GM21825 (cell line): Measurements from ENCODE around the gene CALHM3.
"Not testable (repeated sequence)": the region's sequence is repeated elsewhere in the genome, so short reads cannot be mapped to it uniquely, and the experiment has no call there.

Experiments
- ATAC-seq: cut with Tn5 transposase; IDR thresholded peaks from one replicate; pipeline ENCODE4 v1.9.1; 2021; ENCODE audit warnings: mild to moderate bottlenecking, moderate library complexity; ENCODE audit not compliant: unreplicated experiment

The CALHM3 gene

GRCh38 chr10:103479135-103479534 is at the start of gene CALHM3:
CALHM3 (minus strand) TSS chr10:103479240; CDS start chr10:103479032, 208 bp downstream.
- no peak for ATAC-seq

DNA sequence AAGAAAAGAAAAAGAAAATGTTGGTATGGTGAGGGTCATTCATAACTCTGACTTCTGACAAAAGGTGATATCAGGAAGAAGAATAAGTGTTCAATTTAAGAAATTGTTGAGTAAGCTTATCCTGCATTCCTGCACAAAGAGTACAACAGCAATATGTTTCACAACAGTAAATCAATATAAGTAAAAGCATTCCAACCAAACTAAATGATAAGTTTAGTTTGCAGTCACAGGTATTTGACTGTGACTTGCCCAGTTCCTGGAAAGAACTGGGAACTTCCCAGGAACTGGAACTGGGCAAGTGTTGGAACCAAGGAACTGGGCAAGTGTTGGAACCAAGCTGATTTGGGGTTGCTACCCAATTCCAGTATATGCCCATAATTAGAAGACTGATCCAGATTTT is 49.5 kb upstream of the CALHM3 start:
- no peak for ATAC-seq

DNA sequence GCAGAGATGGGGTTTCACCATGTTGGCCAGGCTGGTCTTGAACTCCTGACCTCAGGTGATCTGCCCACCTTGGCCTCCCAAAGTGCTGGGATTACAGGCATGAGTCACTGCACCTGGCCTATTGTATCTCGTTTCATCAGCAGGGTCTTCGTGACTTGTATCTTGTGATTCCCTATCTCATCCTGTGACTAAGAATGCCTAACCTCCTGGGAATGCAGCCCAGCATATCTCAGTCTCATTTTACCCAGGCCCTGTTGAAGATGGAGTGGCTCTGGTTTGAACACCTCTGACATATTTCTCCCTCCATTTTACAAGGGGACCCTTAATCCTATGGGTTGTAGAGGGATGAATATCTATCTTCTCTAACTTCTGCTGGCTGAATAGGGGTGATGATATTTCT is 48.4 kb upstream of the CALHM3 start:
- ATAC-seq = not testable (repeated sequence)

DNA sequence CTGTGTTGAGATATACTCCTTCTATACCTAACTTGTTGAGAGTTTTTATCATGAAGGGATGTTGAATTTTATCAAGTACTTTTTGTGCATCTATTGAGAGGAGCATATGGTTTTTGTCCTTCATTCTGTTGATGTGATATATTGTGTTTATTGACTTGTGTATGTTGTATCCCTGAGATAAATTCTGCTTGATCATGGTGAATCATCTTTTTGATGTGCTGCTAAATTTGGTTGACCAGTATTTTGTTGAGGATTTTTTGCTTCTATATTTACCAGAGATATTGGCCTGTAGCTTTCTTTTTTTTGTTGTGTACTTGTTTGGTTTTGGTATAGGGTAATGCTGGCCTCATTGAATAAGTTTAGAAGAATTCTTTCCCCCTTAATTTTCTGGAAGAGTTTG is 46.9 kb upstream of the CALHM3 start:
- no peak for ATAC-seq

GRCh38 chr10:103523683-103524082 is 44.6 kb upstream of the CALHM3 start:
- no peak for ATAC-seq

- not testable (repeated sequence) for ATAC-seq
Observed at GRCh38 chr10:103522006-103522405, 43.0 kb upstream of the CALHM3 start.

GRCh38 chr10:103519798-103520197 is 40.8 kb upstream of the CALHM3 start:
- ATAC-seq = no peak

GRCh38 chr10:103517234-103518085 is 38.4 kb upstream of the CALHM3 start:
- ATAC-seq = no peak

DNA sequence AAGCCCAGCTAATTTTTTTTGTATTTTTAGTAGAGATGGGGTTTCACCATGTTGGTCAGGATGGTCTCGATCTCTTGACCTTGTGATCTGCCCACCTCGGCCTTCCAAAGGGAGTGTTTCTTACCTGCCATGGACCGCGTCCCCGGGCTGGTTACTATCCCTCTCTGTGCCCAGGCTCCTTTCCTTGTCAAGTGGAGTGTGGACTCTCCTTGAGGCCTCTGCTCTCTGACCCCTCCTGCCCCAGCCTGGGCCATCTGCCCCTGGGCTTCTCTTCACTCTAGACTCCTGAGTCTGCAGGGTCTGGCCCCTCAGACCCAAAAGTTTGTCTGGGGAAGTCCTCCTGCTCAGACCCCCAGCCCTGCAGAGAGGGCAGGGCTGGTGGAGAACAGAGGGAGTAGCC is 35.2 kb upstream of the CALHM3 start:
- no peak for ATAC-seq

- ATAC-seq = no peak
Observed at GRCh38 chr10:103513380-103514060, 34.5 kb upstream of the CALHM3 start.

DNA sequence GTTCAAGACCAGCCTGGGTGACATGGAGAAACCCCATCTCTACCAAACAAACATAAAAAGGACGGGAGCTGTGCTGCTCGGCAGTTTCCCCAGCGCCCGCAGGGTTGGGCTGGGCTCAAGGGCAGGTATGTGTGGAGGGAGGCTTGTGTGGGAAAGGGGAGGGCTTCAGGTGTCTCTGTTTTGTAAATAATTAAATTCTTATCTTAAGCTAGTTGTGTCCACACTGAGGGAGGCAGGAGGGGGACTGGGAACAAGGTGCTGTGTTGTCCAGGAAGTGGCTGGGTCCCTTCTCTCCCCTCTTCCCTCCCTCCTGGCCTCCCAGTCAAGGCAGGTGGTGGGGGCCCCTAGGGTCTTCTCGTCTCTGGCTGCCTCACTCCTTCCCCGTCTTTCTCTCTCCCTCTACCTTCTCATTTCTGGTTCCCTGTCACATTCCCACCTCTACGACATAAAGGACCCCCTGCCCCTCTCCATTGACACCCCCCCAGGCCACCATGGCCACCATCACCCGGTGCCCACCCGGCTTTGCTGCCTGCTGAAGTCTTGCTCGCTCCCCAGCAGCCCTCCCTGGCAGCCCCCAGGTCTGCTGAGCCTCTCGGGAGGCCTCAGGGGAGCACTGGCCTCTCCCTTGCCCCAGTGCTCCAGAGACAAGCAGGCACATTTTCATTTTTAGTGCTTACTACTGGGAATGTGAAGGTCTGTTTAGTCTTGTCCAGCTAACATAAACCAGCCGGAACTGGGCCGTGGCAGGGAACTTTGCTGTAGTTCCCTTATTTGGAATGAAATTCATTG is 33.7 kb upstream of the CALHM3 start:
- no peak for ATAC-seq

GRCh38 chr10:103512166-103512565 is 33.1 kb upstream of the CALHM3 start:
- ATAC-seq = no peak

DNA sequence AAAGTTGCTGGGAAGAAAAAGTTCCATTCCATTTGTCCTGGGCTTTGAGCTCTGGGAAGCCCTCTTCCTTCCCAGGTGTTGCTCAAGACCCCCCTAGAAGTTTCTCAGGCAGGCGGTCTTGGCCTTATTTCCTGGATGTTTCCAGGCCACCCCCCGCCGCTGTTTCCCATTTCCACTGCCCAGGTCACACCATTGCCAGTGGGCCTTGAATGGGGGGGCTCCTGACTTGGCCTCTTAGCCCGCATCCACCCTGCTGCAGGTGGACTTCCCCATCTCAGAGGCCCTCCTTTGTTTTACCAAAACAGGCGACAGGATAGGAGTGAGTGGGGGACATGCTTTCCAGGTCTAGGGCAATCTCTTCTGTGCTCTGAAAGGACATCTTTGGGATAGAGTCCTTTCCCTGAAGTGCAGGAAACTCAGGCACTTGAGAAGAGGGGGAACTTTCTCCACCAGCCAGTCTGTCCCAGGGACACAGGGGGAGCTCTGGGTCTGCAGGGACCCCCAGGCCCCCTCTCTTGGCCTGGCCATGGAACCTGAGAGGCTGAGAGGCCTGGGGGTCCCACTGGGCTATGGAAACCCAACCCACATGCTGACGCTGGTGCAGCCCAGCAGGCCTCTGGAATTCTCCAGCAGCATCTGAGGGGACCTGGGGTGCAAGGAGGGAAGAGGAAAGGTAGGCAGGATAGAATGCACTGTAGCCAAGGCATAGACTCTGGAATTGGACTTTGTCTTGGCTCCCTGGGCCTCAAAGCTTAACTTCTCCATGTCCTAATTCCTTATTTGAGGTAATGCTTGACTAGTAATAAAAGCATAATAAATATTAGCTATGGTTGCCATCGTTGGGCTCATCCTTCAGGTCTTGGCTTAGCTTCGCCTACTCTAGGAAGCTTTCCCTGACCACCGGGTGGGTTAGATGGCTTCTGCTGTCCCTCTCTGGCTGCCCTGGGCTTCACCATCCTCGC is 32.0 kb upstream of the CALHM3 start:
- no peak for ATAC-seq

DNA sequence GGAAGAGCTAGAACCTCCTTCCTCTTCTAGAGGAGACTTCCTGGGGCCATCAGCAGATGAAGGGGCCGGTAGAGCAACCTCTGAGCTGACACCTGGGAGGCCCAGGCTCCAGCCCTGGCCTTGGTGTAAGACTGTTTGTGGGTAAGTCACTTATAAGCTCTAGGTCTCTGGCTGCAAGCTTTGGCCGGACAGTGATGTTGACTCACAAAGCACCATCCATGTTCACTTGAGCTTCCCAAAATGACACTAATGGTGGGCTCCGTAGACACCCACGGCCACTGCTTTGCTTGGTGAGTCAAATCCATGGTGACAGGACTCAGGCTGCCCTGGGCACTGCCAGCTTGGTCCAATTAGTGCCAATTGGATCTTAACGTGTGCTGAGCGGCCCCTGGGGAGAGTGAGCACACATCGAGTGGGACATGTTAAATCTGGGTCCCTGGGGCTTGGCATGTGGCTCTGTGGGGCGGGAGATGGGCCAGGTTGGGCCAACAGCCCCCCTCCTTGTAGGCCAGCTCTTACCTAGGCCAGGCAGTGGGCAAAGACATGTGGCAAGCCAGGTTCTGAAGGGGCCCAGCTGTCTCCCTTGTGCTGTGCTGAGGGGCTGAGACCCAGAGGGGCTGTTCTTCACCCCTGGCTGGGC is 31.1 kb upstream of the CALHM3 start:
- no peak for ATAC-seq

- ATAC-seq = no peak
Observed at GRCh38 chr10:103507235-103508191, 28.5 kb upstream of the CALHM3 start.

GRCh38 chr10:103506061-103506460 is 27.0 kb upstream of the CALHM3 start:
- no peak for ATAC-seq

- no peak for ATAC-seq
Observed at GRCh38 chr10:103504181-103504783, 25.2 kb upstream of the CALHM3 start.

DNA sequence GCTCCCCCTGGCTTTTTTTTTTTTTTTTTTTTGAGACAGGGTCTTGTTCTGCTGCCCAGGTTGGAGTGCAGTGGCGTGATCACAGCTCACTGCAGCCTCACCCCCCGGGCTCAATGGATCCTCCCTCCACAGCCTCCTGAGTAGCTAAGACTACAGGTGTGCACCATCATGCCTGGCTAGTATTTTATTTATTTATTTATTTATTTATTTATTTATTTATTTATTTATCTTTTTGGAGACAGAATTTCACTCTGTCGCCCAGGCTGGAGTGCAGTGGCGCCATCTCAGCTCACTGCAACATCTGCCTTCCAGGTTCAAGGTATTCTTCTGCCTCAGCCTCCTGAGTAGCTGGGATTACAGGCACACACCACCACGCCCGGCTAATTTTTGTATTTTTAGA is 24.7 kb upstream of the CALHM3 start:
- ATAC-seq = not testable (repeated sequence)
